HEK293 (cell line): ENCODE measurements around the gene EFNA2.
A peak's percentile ranks its signal among the peaks of the same experiment; 100 is the strongest.

Source experiments
- GLIS2 ChIP-seq: fragments of 450-650 bp; formaldehyde crosslinking; IDR thresholded peaks from 2 replicates; pipeline ENCODE4 v1.5.1; 2016; ENCODE audit warnings: missing biosample characterization, missing genetic modification characterization
- REPIN1 ChIP-seq: fragments of 450-650 bp; formaldehyde crosslinking; IDR thresholded peaks from 2 replicates; pipeline ENCODE4 v1.5.1; 2017; ENCODE audit warnings: missing biosample characterization, missing genetic modification characterization, low read depth
- SP3 ChIP-seq: fragments of 450-650 bp; formaldehyde crosslinking; IDR thresholded peaks from 2 replicates; pipeline ENCODE4 v1.5.1; 2016; ENCODE audit warnings: missing biosample characterization, missing genetic modification characterization
- ZBTB7A ChIP-seq: fragments of 450-650 bp; formaldehyde crosslinking; IDR thresholded peaks from 2 replicates; pipeline ENCODE4 v1.5.1; 2016; ENCODE audit warnings: low read depth, missing biosample characterization, missing genetic modification characterization
- ZFP3 ChIP-seq: fragments of 450-650 bp; formaldehyde crosslinking; IDR thresholded peaks from 2 replicates; pipeline ENCODE4 v1.5.1; 2016; ENCODE audit warnings: low read depth, missing biosample characterization, missing genetic modification characterization
- ZFP69B ChIP-seq: fragments of 450-650 bp; formaldehyde crosslinking; IDR thresholded peaks from 2 replicates; pipeline ENCODE4 v1.5.1; 2016; ENCODE audit warnings: missing biosample characterization, missing genetic modification characterization
- ZNF121 ChIP-seq: fragments of 450-650 bp; formaldehyde crosslinking; IDR thresholded peaks from 2 replicates; pipeline ENCODE4 v1.5.1; 2016; ENCODE audit warnings: missing biosample characterization, missing genetic modification characterization
- ZNF239 ChIP-seq: fragments of 450-650 bp; formaldehyde crosslinking; IDR thresholded peaks from 2 replicates; pipeline ENCODE4 v1.5.1; 2016; ENCODE audit warnings: missing biosample characterization, missing genetic modification characterization
- ZNF248 ChIP-seq: fragments of 450-650 bp; formaldehyde crosslinking; IDR thresholded peaks from 2 replicates; pipeline ENCODE4 v1.5.1; 2017; ENCODE audit warnings: missing biosample characterization, missing genetic modification characterization
- ZNF843 ChIP-seq: fragments of 450-650 bp; formaldehyde crosslinking; IDR thresholded peaks from 2 replicates; pipeline ENCODE4 v1.5.1; 2016; ENCODE audit warnings: missing biosample characterization, missing genetic modification characterization
- TF ChIP-seq, protein P1 (sequence below): fragments of 450-650 bp; formaldehyde crosslinking; IDR thresholded peaks from 2 replicates; pipeline ENCODE4 v1.5.1; 2016; ENCODE audit warnings: missing biosample characterization, missing genetic modification characterization
- TF ChIP-seq, protein P2 (sequence below): sonication (generic); formaldehyde crosslinking; IDR thresholded peaks from 2 replicates; pipeline ENCODE4 v1.8.1; 2022; ENCODE audit warnings: mild to moderate bottlenecking, moderate library complexity, missing genetic modification reagents
- TF ChIP-seq, protein P3 (sequence below): fragments of 450-650 bp; formaldehyde crosslinking; IDR thresholded peaks from 2 replicates; pipeline ENCODE4 v1.5.1; 2016; ENCODE audit warnings: missing biosample characterization, missing genetic modification characterization
- TF ChIP-seq, protein P4 (sequence below): fragments of 450-650 bp; formaldehyde crosslinking; IDR thresholded peaks from 2 replicates; pipeline ENCODE4 v1.5.1; 2016; ENCODE audit warnings: missing biosample characterization, missing genetic modification characterization
- TF ChIP-seq, protein P5 (sequence below): fragments of 450-650 bp; formaldehyde crosslinking; IDR thresholded peaks from 2 replicates; pipeline ENCODE4 v1.5.1; 2016; ENCODE audit warnings: missing biosample characterization, missing genetic modification characterization
- TF ChIP-seq, protein P6 (sequence below): fragments of 450-650 bp; formaldehyde crosslinking; IDR thresholded peaks from 2 replicates; pipeline ENCODE4 v1.5.1; 2016; ENCODE audit warnings: missing biosample characterization, missing genetic modification characterization
- TF ChIP-seq, protein P7 (sequence below): fragments of 450-650 bp; formaldehyde crosslinking; IDR thresholded peaks from 2 replicates; pipeline ENCODE4; 2016; ENCODE audit warnings: missing biosample characterization, missing genetic modification characterization

The EFNA2 gene

DNA sequence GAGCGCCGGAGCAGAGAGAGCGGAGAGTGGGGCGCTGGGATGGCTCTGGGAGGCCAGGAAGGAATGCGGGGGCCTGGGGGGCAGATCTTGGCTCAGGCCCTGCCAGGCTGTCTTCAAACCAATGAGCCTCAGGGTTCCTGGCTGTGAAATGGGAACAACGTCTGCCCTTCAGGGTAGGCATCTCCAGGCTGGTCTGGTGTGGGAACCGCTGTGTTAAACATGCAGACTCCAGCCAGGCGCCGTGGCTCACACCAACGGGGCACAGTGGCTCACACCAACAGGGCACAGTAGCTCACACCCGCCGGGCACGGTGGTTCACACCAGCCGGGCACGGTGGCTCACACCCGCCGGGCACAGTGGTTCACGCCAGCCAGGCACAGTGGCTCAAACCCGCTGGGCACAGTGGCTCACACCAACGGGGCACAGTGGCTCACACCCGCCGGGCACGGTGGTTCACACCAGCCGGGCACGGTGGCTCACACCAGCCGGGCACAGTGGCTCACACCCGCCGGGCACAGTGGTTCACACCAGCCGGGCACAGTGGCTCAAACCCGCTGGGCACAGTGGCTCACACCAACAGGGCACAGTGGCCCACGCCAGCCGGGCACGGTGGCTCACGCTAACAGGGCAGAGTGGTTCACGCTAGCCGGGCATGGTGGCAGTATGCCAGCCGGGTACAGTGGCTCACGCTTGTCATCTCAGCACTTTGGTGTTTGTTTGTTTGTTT, 40.1 kb downstream of the EFNA2 start (continued):
- TF ChIP-seq ZFP3 (tag by site-specific recombination) (no peak), ZBTB7A (tag by site-specific recombination) (0 out of 2 replicates have a peak, but pooled peaks have one; percentile 19), GLIS2 (tag by site-specific recombination) (no peak), ZNF121 (tag by site-specific recombination) (peak; percentile 81), ZNF843 (tag by site-specific recombination) (0 out of 2 replicates have a peak, but pooled peaks have one; percentile 2), SP3 (tag by site-specific recombination) (no peak), ZNF248 (tag by site-specific recombination) (no peak), ZFP69B (tag by site-specific recombination) (no peak), REPIN1 (tag by site-specific recombination) (no peak), ZNF239 (tag by site-specific recombination) (no peak)
- TF ChIP-seq, protein P1, sequence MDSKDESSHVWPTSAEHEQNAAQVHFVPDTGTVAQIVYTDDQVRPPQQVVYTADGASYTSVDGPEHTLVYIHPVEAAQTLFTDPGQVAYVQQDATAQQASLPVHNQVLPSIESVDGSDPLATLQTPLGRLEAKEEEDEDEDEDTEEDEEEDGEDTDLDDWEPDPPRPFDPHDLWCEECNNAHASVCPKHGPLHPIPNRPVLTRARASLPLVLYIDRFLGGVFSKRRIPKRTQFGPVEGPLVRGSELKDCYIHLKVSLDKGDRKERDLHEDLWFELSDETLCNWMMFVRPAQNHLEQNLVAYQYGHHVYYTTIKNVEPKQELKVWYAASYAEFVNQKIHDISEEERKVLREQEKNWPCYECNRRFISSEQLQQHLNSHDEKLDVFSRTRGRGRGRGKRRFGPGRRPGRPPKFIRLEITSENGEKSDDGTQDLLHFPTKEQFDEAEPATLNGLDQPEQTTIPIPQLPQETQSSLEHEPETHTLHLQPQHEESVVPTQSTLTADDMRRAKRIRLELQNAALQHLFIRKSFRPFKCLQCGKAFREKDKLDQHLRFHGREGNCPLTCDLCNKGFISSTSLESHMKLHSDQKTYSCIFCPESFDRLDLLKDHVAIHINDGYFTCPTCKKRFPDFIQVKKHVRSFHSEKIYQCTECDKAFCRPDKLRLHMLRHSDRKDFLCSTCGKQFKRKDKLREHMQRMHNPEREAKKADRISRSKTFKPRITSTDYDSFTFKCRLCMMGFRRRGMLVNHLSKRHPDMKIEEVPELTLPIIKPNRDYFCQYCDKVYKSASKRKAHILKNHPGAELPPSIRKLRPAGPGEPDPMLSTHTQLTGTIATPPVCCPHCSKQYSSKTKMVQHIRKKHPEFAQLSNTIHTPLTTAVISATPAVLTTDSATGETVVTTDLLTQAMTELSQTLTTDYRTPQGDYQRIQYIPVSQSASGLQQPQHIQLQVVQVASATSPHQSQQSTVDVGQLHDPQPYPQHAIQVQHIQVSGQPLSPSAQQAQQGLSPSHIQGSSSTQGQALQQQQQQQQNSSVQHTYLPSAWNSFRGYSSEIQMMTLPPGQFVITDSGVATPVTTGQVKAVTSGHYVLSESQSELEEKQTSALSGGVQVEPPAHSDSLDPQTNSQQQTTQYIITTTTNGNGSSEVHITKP (tag by site-specific recombination) = peak; percentile 1; the same call in 1 of the 2 replicates
- TF ChIP-seq, protein P2, sequence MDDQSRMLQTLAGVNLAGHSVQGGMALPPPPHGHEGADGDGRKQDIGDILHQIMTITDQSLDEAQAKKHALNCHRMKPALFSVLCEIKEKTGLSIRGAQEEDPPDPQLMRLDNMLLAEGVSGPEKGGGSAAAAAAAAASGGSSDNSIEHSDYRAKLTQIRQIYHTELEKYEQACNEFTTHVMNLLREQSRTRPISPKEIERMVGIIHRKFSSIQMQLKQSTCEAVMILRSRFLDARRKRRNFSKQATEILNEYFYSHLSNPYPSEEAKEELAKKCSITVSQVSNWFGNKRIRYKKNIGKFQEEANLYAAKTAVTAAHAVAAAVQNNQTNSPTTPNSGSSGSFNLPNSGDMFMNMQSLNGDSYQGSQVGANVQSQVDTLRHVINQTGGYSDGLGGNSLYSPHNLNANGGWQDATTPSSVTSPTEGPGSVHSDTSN (CRISPR knock-in tag) = no peak
- TF ChIP-seq, protein P3, sequence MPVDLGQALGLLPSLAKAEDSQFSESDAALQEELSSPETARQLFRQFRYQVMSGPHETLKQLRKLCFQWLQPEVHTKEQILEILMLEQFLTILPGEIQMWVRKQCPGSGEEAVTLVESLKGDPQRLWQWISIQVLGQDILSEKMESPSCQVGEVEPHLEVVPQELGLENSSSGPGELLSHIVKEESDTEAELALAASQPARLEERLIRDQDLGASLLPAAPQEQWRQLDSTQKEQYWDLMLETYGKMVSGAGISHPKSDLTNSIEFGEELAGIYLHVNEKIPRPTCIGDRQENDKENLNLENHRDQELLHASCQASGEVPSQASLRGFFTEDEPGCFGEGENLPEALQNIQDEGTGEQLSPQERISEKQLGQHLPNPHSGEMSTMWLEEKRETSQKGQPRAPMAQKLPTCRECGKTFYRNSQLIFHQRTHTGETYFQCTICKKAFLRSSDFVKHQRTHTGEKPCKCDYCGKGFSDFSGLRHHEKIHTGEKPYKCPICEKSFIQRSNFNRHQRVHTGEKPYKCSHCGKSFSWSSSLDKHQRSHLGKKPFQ (tag by site-specific recombination) = peak; percentile 99
- TF ChIP-seq, protein P4, sequence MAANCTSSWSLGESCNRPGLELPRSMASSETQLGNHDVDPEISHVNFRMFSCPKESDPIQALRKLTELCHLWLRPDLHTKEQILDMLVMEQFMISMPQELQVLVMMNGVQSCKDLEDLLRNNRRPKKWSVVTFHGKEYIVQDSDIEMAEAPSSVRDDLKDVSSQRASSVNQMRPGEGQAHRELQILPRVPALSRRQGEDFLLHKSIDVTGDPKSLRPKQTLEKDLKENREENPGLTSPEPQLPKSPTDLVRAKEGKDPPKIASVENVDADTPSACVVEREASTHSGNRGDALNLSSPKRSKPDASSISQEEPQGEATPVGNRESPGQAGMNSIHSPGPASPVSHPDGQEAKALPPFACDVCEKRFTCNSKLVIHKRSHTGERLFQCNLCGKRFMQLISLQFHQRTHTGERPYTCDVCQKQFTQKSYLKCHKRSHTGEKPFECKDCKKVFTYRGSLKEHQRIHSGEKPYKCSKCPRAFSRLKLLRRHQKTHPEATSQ (tag by site-specific recombination) = peak; percentile 94; the same call in 1 of the 2 replicates
- TF ChIP-seq, protein P5, sequence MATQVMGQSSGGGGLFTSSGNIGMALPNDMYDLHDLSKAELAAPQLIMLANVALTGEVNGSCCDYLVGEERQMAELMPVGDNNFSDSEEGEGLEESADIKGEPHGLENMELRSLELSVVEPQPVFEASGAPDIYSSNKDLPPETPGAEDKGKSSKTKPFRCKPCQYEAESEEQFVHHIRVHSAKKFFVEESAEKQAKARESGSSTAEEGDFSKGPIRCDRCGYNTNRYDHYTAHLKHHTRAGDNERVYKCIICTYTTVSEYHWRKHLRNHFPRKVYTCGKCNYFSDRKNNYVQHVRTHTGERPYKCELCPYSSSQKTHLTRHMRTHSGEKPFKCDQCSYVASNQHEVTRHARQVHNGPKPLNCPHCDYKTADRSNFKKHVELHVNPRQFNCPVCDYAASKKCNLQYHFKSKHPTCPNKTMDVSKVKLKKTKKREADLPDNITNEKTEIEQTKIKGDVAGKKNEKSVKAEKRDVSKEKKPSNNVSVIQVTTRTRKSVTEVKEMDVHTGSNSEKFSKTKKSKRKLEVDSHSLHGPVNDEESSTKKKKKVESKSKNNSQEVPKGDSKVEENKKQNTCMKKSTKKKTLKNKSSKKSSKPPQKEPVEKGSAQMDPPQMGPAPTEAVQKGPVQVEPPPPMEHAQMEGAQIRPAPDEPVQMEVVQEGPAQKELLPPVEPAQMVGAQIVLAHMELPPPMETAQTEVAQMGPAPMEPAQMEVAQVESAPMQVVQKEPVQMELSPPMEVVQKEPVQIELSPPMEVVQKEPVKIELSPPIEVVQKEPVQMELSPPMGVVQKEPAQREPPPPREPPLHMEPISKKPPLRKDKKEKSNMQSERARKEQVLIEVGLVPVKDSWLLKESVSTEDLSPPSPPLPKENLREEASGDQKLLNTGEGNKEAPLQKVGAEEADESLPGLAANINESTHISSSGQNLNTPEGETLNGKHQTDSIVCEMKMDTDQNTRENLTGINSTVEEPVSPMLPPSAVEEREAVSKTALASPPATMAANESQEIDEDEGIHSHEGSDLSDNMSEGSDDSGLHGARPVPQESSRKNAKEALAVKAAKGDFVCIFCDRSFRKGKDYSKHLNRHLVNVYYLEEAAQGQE (tag by site-specific recombination) = no peak
- TF ChIP-seq, protein P6, sequence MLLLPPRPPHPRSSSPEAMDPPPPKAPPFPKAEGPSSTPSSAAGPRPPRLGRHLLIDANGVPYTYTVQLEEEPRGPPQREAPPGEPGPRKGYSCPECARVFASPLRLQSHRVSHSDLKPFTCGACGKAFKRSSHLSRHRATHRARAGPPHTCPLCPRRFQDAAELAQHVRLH (tag by site-specific recombination) = peak; percentile 77
- TF ChIP-seq, protein P7, sequence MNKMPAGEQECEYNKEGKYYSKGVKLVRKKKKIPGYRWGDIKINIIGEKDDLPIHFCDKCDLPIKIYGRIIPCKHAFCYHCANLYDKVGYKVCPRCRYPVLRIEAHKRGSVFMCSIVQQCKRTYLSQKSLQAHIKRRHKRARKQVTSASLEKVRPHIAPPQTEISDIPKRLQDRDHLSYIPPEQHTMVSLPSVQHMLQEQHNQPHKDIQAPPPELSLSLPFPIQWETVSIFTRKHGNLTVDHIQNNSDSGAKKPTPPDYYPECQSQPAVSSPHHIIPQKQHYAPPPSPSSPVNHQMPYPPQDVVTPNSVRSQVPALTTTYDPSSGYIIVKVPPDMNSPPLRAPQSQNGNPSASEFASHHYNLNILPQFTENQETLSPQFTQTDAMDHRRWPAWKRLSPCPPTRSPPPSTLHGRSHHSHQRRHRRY = no peak
